Measurements from ENCODE around the gene TRIM16.
"Not testable (repeated sequence)": the region's sequence is repeated elsewhere in the genome, so short reads cannot be mapped to it uniquely, and the experiment has no call there.

Gene TRIM16

GRCh38 chr17:15683824-15684478 lies at the start of gene TRIM16:
TRIM16 (minus strand) TSS chr17:15684311; CDS start chr17:15651609, 32,702 bp downstream.
- not testable (repeated sequence) for H3K27ac ChIP-seq (ENCODE audit: low read depth, low read length); H3K4me1 ChIP-seq (ENCODE audit: insufficient read depth, low read length); H3K36me3 ChIP-seq (ENCODE audit: insufficient read depth, low read length); H3K9me3 ChIP-seq (ENCODE audit: low read length); H3K27me3 ChIP-seq (ENCODE audit: control insufficient read depth in 1 of 2, insufficient read depth in 2 of 2, low read length in 2 of 2)
- Histone ChIP-seq H3K4me3 (ENCODE audit: low read depth in 1 of 2, low read length in 2 of 2) (peak within 1 kb of the TSS; percentile 38 to 72), H3K9ac (ENCODE audit: low read length) (peak within 1 kb of the TSS; percentile 65)

GRCh38 chr17:15733174-15733789 lies 49.2 kb upstream of the TRIM16 start:
- H3K9ac ChIP-seq (ENCODE audit: low read length); H3K9me3 ChIP-seq (ENCODE audit: low read length); H3K27ac ChIP-seq (ENCODE audit: low read depth, low read length); H3K27me3 ChIP-seq (ENCODE audit: control insufficient read depth in 1 of 2, insufficient read depth in 2 of 2, low read length in 2 of 2); H3K4me3 ChIP-seq (ENCODE audit: low read depth in 1 of 2, low read length in 2 of 2); H3K36me3 ChIP-seq (ENCODE audit: insufficient read depth, low read length); H3K4me1 ChIP-seq (ENCODE audit: insufficient read depth, low read length): not testable (repeated sequence)

GRCh38 chr17:15731900-15732299 lies 47.8 kb upstream of the TRIM16 start, which contains the start of gene TBC1D26:
TBC1D26 (plus strand) TSS chr17:15732283; CDS start chr17:15735349, 3,066 bp downstream.
- H3K27ac ChIP-seq (ENCODE audit: low read depth, low read length); H3K4me3 ChIP-seq (ENCODE audit: low read depth in 1 of 2, low read length in 2 of 2); H3K4me1 ChIP-seq (ENCODE audit: insufficient read depth, low read length); H3K36me3 ChIP-seq (ENCODE audit: insufficient read depth, low read length); H3K27me3 ChIP-seq (ENCODE audit: control insufficient read depth in 1 of 2, insufficient read depth in 2 of 2, low read length in 2 of 2); H3K9ac ChIP-seq (ENCODE audit: low read length); H3K9me3 ChIP-seq (ENCODE audit: low read length): not testable (repeated sequence)

DNA sequence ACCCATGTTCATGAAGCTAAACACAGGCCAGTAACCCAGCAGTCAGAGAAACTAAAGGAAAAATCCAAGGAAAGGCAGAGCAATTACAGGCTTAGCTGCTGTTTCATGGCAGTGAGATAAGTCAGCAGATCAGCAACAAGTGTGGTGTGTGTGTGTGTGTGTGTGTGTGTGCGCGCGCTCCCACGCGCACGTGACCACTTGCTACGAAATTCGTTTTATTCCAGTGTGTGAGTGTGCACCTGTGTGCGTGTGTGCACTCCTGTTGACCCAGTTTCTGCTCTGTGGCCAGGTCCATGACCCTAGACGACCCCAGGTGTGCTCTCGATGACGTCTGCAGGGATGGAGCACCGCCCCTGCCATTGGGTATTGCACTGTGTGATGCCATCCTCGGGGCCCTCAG lies 46.4 kb upstream of the TRIM16 start:
- H3K4me3 ChIP-seq (ENCODE audit: low read depth in 1 of 2, low read length in 2 of 2); H3K4me1 ChIP-seq (ENCODE audit: insufficient read depth, low read length); H3K27me3 ChIP-seq (ENCODE audit: control insufficient read depth in 1 of 2, insufficient read depth in 2 of 2, low read length in 2 of 2); H3K9me3 ChIP-seq (ENCODE audit: low read length); H3K36me3 ChIP-seq (ENCODE audit: insufficient read depth, low read length); H3K27ac ChIP-seq (ENCODE audit: low read depth, low read length); H3K9ac ChIP-seq (ENCODE audit: low read length): not testable (repeated sequence)

DNA sequence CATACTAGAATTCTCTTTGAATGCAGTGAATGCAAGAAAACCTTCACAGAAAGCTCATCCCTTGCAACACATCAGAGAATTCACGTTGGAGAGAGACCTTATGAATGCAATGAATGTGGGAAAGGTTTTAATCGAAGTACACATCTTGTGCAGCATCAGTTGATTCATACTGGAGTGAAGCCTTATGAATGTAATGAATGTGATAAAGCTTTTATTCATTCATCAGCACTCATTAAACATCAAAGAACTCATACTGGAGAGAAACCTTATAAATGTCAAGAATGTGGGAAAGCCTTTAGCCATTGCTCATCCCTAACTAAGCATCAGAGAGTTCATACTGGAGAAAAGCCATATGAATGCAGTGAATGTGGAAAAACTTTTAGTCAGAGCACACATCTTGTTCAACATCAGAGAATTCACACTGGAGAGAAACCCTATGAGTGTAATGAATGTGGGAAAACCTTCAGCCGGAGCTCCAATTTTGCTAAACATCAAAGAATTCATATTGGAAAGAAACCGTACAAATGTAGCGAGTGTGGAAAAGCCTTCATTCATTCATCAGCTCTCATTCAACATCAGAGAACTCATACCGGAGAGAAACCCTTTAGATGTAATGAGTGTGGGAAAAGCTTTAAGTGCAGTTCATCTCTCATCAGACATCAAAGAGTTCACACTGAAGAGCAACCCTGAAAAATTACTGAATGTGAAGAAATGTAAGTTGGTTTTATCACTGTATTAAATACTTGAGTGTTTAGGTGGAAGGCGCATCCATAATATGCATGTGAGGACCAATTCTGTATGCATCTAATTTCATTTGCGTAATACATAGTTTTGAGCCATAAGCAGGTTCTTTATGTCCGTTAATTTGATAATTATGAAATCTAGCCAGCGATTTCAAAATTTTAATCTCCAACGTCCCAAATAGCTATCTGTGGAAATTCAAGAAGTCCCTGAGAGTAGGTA lies 32.8 kb upstream of the TRIM16 start:
- H3K36me3 ChIP-seq (ENCODE audit: insufficient read depth, low read length); H3K4me3 ChIP-seq (ENCODE audit: low read depth in 1 of 2, low read length in 2 of 2): not testable (repeated sequence)
- peaks cover 16% of the 10 kb centered on the region for H3K9me3 ChIP-seq (ENCODE audit: low read length)

GRCh38 chr17:15708879-15709278 lies 24.8 kb upstream of the TRIM16 start:
- not testable (repeated sequence) for H3K27ac ChIP-seq (ENCODE audit: low read depth, low read length); H3K9me3 ChIP-seq (ENCODE audit: low read length); H3K4me3 ChIP-seq (ENCODE audit: low read depth in 1 of 2, low read length in 2 of 2); H3K9ac ChIP-seq (ENCODE audit: low read length); H3K4me1 ChIP-seq (ENCODE audit: insufficient read depth, low read length); H3K27me3 ChIP-seq (ENCODE audit: control insufficient read depth in 1 of 2, insufficient read depth in 2 of 2, low read length in 2 of 2)
- peaks cover 12% of the 10 kb centered on the region for H3K36me3 ChIP-seq (ENCODE audit: insufficient read depth, low read length)

More for the DNA sequence above, 32.8 kb upstream of the TRIM16 start:
- not testable (repeated sequence) for H3K27ac ChIP-seq (ENCODE audit: low read depth, low read length); H3K27me3 ChIP-seq (ENCODE audit: control insufficient read depth in 1 of 2, insufficient read depth in 2 of 2, low read length in 2 of 2); H3K4me1 ChIP-seq (ENCODE audit: insufficient read depth, low read length); H3K9ac ChIP-seq (ENCODE audit: low read length)

DNA sequence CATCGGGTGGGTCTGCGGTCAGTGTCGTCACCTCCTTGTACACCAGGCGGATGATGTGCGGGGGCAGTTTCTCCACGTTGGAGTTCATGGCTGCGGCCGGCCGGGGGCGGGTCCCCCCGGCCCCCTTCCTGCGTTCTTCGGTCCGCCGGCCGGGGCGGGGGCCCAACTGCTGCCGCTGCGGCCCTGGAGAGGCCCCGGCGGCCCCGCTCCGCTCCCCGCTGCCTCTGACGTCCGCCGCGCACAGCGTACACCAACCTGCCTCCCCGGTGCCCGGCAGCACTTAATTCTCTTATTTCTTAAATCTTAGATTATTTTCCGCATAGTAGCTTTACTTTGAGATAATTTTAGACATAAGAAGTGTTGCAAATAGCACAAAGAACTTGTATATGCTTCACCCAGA lies 20.7 kb upstream of the TRIM16 start:
- H3K27me3 ChIP-seq (ENCODE audit: control insufficient read depth in 1 of 2, insufficient read depth in 2 of 2, low read length in 2 of 2); H3K4me1 ChIP-seq (ENCODE audit: insufficient read depth, low read length); H3K27ac ChIP-seq (ENCODE audit: low read depth, low read length); H3K9ac ChIP-seq (ENCODE audit: low read length); H3K9me3 ChIP-seq (ENCODE audit: low read length); H3K4me3 ChIP-seq (ENCODE audit: low read depth in 1 of 2, low read length in 2 of 2): not testable (repeated sequence)
- peaks cover 12% of the 10 kb centered on the region for H3K36me3 ChIP-seq (ENCODE audit: insufficient read depth, low read length)

GRCh38 chr17:15704239-15704638 lies 20.1 kb upstream of the TRIM16 start:
- not testable (repeated sequence) for H3K4me1 ChIP-seq (ENCODE audit: insufficient read depth, low read length); H3K9ac ChIP-seq (ENCODE audit: low read length); H3K9me3 ChIP-seq (ENCODE audit: low read length); H3K27ac ChIP-seq (ENCODE audit: low read depth, low read length); H3K4me3 ChIP-seq (ENCODE audit: low read depth in 1 of 2, low read length in 2 of 2); H3K27me3 ChIP-seq (ENCODE audit: control insufficient read depth in 1 of 2, insufficient read depth in 2 of 2, low read length in 2 of 2)
- H3K36me3 ChIP-seq (ENCODE audit: insufficient read depth, low read length): peaks cover 12% of the 10 kb centered on the region

DNA sequence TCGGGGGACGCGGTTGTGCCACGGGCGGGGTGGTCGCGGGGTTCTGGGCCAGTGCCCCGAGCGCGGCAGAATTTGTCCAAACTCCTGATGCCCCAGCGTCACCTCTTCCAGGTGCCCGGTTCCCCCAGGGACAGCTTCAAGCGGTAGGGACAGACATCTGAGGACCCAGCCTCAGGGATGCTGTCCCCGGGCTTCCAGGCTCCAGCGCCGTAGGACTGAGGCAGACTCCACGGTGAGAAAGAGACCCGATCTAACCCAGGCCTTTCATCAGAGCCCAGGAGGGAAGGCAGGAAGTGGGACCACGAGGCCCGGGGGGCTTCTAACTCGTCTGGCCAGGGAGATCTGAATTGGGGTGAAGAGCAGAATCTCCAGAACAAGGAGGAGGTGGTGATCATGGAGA lies 15.8 kb upstream of the TRIM16 start:
- not testable (repeated sequence) for H3K9me3 ChIP-seq (ENCODE audit: low read length); H3K4me1 ChIP-seq (ENCODE audit: insufficient read depth, low read length); H3K27me3 ChIP-seq (ENCODE audit: control insufficient read depth in 1 of 2, insufficient read depth in 2 of 2, low read length in 2 of 2); H3K9ac ChIP-seq (ENCODE audit: low read length); H3K27ac ChIP-seq (ENCODE audit: low read depth, low read length); H3K36me3 ChIP-seq (ENCODE audit: insufficient read depth, low read length)
- H3K4me3 ChIP-seq (ENCODE audit: low read depth in 1 of 2, low read length in 2 of 2): peak overlapping the region in 1 of 2 donors; percentile 50

DNA sequence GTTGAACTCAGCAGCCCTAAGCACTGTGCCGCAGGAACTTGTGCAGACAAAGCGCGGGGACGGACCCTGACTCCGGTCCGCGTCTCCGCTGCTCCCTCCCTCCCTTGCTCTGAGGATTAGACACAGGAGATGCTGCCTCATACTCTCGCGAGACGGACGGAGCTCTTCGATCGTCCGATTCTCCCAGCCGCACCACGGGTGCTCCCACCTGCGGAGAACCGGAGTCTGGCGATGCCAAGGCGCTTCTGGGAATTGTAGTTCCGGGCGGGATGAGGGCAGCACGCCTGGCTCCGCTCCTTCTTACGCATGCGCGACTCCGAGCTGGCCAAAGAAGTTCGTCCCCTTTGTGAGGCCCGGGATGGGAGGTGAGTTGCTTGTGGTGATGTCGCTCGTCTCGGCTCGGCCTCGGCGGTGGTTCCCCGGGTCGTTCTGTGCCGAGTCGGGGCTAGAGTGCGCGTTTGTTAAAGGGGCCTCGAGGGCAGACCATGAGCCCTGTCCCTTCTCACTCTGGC lies 15.4 kb upstream of the TRIM16 start, which contains the start of gene ZNF286A:
Gene ZNF286A, plus strand, starts transcription at position 340 of the 512 bp plus-strand sequence. CDS start 578 bp downstream, outside the sequence.
- H3K27me3 ChIP-seq (ENCODE audit: control insufficient read depth in 1 of 2, insufficient read depth in 2 of 2, low read length in 2 of 2); H3K36me3 ChIP-seq (ENCODE audit: insufficient read depth, low read length); H3K4me1 ChIP-seq (ENCODE audit: insufficient read depth, low read length); H3K9ac ChIP-seq (ENCODE audit: low read length); H3K9me3 ChIP-seq (ENCODE audit: low read length); H3K27ac ChIP-seq (ENCODE audit: low read depth, low read length): not testable (repeated sequence)
- H3K4me3 ChIP-seq (ENCODE audit: low read depth in 1 of 2, low read length in 2 of 2): peak within 1 kb of the TSS; percentile 34 to 50

DNA sequence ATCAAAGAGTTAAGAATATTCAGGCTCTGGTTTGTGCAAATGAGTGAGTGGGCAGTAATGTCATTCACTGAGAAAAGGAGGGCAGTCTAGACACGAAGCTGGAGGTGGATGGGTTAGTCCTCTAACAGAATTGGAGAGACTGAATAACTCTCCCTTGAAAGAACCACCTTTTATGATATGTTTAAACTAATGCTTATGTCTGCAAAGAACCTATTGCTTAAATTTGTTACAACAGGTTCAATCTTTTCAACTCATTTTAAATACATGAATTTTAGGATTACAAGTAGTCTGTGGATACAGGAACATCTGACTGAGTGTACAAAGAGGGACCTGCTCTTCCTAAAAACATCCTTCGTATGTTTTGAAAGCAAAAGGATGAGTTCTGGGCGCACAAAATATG lies 14.9 kb upstream of the TRIM16 start:
- not testable (repeated sequence) for H3K9me3 ChIP-seq (ENCODE audit: low read length); H3K36me3 ChIP-seq (ENCODE audit: insufficient read depth, low read length); H3K27ac ChIP-seq (ENCODE audit: low read depth, low read length); H3K4me1 ChIP-seq (ENCODE audit: insufficient read depth, low read length); H3K27me3 ChIP-seq (ENCODE audit: control insufficient read depth in 1 of 2, insufficient read depth in 2 of 2, low read length in 2 of 2); H3K9ac ChIP-seq (ENCODE audit: low read length)
- H3K4me3 ChIP-seq (ENCODE audit: low read depth in 1 of 2, low read length in 2 of 2): peak overlapping the region; percentile 34 to 50
